ENCODE data around the gene TAF4B. TPM values are rescaled to one million over a fixed set of nuclear protein-coding genes. Genes with fewer than 3 reads are reported as not detected.
"Not testable (repeated sequence)": the region's sequence is repeated elsewhere in the genome, so short reads cannot be mapped to it uniquely, and the experiment has no call there.

The TAF4B gene
- total RNA-seq, 3 donors from 2014 or later (not counting 1 experiment from before 2014, with no cell fraction given) = 1.5 to 3.3 (median 1.7) TPM

GRCh38 chr18:26230497-26230896 lies 4.3 kb downstream of the TAF4B start:
- H3K4me1 ChIP-seq (ENCODE audit: control insufficient read depth, insufficient read depth, low read length) = peaks cover 8% of the 10 kb centered on the region
- 89% methylated on average over 8 of the region's 8 CpGs for WGBS (ENCODE audit: insufficient coverage)
- no peak overlapping the region for H3K27ac ChIP-seq (ENCODE audit: low read length)
- Mint-ChIP-seq H3K27me3 (ENCODE audit: low read depth in 2 of 2) (peaks cover 15 to 21% of the 10 kb centered on the region in 2 donors), H3K27ac (no peak overlapping the region), H3K4me3 (no peak overlapping the region), H3K4me1 (peaks cover 16 to 24% of the 10 kb centered on the region in 2 donors), H3K36me3 (no peaks in the 10 kb centered on the region), H3K9me3 (no peaks in the 10 kb centered on the region)
- no peaks in the 10 kb centered on the region for H3K9me3 ChIP-seq (ENCODE audit: control insufficient read depth, insufficient read depth, low read length)
- H3K27me3 ChIP-seq (ENCODE audit: control insufficient read depth, insufficient read depth, low read length) = no peaks in the 10 kb centered on the region
- ATAC-seq (no peak), DNase-seq (no peak)
- intact Hi-C loops (cut with micrococcal nuclease) = no loop called here
- no peak overlapping the region for H3K4me3 ChIP-seq (ENCODE audit: low read length)
- no peak for TF ChIP-seq CTCF (IDR thresholded peaks at IDR 0.05)
- no peaks in the 10 kb centered on the region for H3K36me3 ChIP-seq (ENCODE audit: control insufficient read depth, insufficient read depth, low read length)

- TF ChIP-seq CTCF (IDR thresholded peaks at IDR 0.05) = no peak
- Mint-ChIP-seq H3K9me3 (no peaks in the 10 kb centered on the region), H3K4me1 (no peaks in the 10 kb centered on the region), H3K4me3 (no peak overlapping the region), H3K36me3 (no peaks in the 10 kb centered on the region), H3K27ac (no peak overlapping the region), H3K27me3 (ENCODE audit: low read depth in 2 of 2) (peaks cover 7 to 8% of the 10 kb centered on the region in 2 donors)
- DNase-seq (no peak), ATAC-seq (no peak)
- H3K27me3 ChIP-seq (ENCODE audit: control insufficient read depth, insufficient read depth, low read length) = no peaks in the 10 kb centered on the region
- 91% methylated on average over 5 of the region's 5 CpGs for WGBS (ENCODE audit: insufficient coverage)
- no peaks in the 10 kb centered on the region for H3K36me3 ChIP-seq (ENCODE audit: control insufficient read depth, insufficient read depth, low read length)
- intact Hi-C loops (cut with micrococcal nuclease) = no loop called here
- no peak overlapping the region for H3K27ac ChIP-seq (ENCODE audit: low read length)
- H3K4me3 ChIP-seq (ENCODE audit: low read length) = no peak overlapping the region
- H3K4me1 ChIP-seq (ENCODE audit: control insufficient read depth, insufficient read depth, low read length) = no peaks in the 10 kb centered on the region
- no peaks in the 10 kb centered on the region for H3K9me3 ChIP-seq (ENCODE audit: control insufficient read depth, insufficient read depth, low read length)
Measured at GRCh38 chr18:26233208-26233607, 7.0 kb downstream of the TAF4B start.

- H3K4me3 ChIP-seq (ENCODE audit: low read length); ATAC-seq; H3K4me1 ChIP-seq (ENCODE audit: control insufficient read depth, insufficient read depth, low read length); H3K4me3 Mint-ChIP-seq; H3K27ac Mint-ChIP-seq; H3K36me3 ChIP-seq (ENCODE audit: control insufficient read depth, insufficient read depth, low read length); H3K9me3 ChIP-seq (ENCODE audit: control insufficient read depth, insufficient read depth, low read length); DNase-seq; H3K36me3 Mint-ChIP-seq; H3K27ac ChIP-seq (ENCODE audit: low read length); intact Hi-C loops (cut with micrococcal nuclease); H3K9me3 Mint-ChIP-seq; H3K4me1 Mint-ChIP-seq; H3K27me3 ChIP-seq (ENCODE audit: control insufficient read depth, insufficient read depth, low read length): not testable (repeated sequence)
- peaks cover 0 to 11% of the 10 kb centered on the region in 2 donors for H3K27me3 Mint-ChIP-seq (ENCODE audit: low read depth in 2 of 2)
- WGBS (ENCODE audit: insufficient coverage) = 93% methylated on average over 2 of the region's 2 CpGs
Measured at GRCh38 chr18:26237363-26237762, 11.1 kb downstream of the TAF4B start.

- H3K4me3 Mint-ChIP-seq; intact Hi-C loops (cut with micrococcal nuclease): not testable (repeated sequence)
Measured at GRCh38 chr18:26238718-26239117, 12.5 kb downstream of the TAF4B start.

GRCh38 chr18:26242392-26242791 lies 16.1 kb downstream of the TAF4B start:
- H3K9me3 Mint-ChIP-seq; H3K4me3 Mint-ChIP-seq; H3K36me3 Mint-ChIP-seq; H3K27ac ChIP-seq (ENCODE audit: low read length); H3K4me1 Mint-ChIP-seq; H3K27ac Mint-ChIP-seq; DNase-seq; H3K4me3 ChIP-seq (ENCODE audit: low read length); ATAC-seq; H3K4me1 ChIP-seq (ENCODE audit: control insufficient read depth, insufficient read depth, low read length); H3K9me3 ChIP-seq (ENCODE audit: control insufficient read depth, insufficient read depth, low read length); intact Hi-C loops (cut with micrococcal nuclease); H3K36me3 ChIP-seq (ENCODE audit: control insufficient read depth, insufficient read depth, low read length); H3K27me3 ChIP-seq (ENCODE audit: control insufficient read depth, insufficient read depth, low read length): not testable (repeated sequence)
- peaks cover 0 to 11% of the 10 kb centered on the region in 2 donors for H3K27me3 Mint-ChIP-seq (ENCODE audit: low read depth in 2 of 2)
- WGBS (ENCODE audit: insufficient coverage) = 96% methylated on average over 2 of the region's 4 CpGs

More at GRCh38 chr18:26238718-26239117, 12.5 kb downstream of the TAF4B start:
- DNase-seq; H3K27me3 ChIP-seq (ENCODE audit: control insufficient read depth, insufficient read depth, low read length); H3K36me3 Mint-ChIP-seq; H3K27ac ChIP-seq (ENCODE audit: low read length); H3K4me1 ChIP-seq (ENCODE audit: control insufficient read depth, insufficient read depth, low read length); H3K27ac Mint-ChIP-seq; H3K4me3 ChIP-seq (ENCODE audit: low read length); H3K36me3 ChIP-seq (ENCODE audit: control insufficient read depth, insufficient read depth, low read length); H3K4me1 Mint-ChIP-seq; H3K9me3 Mint-ChIP-seq; H3K9me3 ChIP-seq (ENCODE audit: control insufficient read depth, insufficient read depth, low read length); ATAC-seq: not testable (repeated sequence)
- H3K27me3 Mint-ChIP-seq (ENCODE audit: low read depth in 2 of 2) = peaks cover 0 to 11% of the 10 kb centered on the region in 2 donors
- 93% methylated on average over 2 of the region's 4 CpGs for WGBS (ENCODE audit: insufficient coverage)

DNA sequence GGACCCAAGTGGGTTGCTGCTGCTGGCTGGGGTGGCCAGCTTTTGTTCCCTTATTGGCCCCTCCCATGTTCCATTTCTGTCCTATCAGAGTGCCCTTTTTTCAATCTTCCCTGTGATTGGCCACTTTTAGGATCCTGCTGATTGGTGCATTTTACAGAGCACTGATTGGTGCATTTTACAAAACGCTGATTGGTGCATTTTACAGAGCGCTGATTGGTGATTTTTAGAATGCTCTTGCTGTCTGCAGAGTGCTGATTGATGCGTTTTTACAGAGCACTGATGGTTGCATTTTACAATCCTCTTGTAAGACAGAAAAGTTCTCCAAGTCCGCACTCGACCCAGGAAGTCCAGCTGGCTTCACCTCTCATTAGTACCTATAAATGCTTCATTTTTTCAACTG lies 19.2 kb downstream of the TAF4B start:
- H3K36me3 Mint-ChIP-seq; H3K4me3 Mint-ChIP-seq; H3K27ac ChIP-seq (ENCODE audit: low read length); ATAC-seq; H3K9me3 Mint-ChIP-seq; intact Hi-C loops (cut with micrococcal nuclease); DNase-seq; H3K4me1 ChIP-seq (ENCODE audit: control insufficient read depth, insufficient read depth, low read length); H3K4me1 Mint-ChIP-seq; H3K27me3 ChIP-seq (ENCODE audit: control insufficient read depth, insufficient read depth, low read length); H3K27ac Mint-ChIP-seq; H3K36me3 ChIP-seq (ENCODE audit: control insufficient read depth, insufficient read depth, low read length); H3K9me3 ChIP-seq (ENCODE audit: control insufficient read depth, insufficient read depth, low read length); H3K4me3 ChIP-seq (ENCODE audit: low read length): not testable (repeated sequence)
- peaks cover 0 to 11% of the 10 kb centered on the region in 2 donors for H3K27me3 Mint-ChIP-seq (ENCODE audit: low read depth in 2 of 2)
- WGBS (ENCODE audit: insufficient coverage) = 96% methylated on average over 5 of the region's 5 CpGs
